GM23338 (cell line): Measurements from ENCODE around the gene NPL. TPM values are rescaled to one million over a fixed set of nuclear protein-coding genes. Genes with fewer than 3 reads are reported as not detected.
A peak's percentile ranks its signal among the peaks of the same experiment; 100 is the strongest.

Experiments
- ATAC-seq: fragments of 200-7000 bp; cut with Tn5 transposase; 3 replicates; pipeline ENCODE4 v1.9.1; 2020
- DNase-seq: peaks from one replicate; pipeline ENCODE4 v3.0.0-alpha.2; 2015; ENCODE audit warnings: low spot score
- H2AFZ ChIP-seq: fragments of 200-600 bp; sonication (generic); 2 replicates; pipeline ENCODE4 v1.8.0; 2016; ENCODE audit warnings: antibody characterized with exemption, mild to moderate bottlenecking, moderate library complexity
- H3F3A ChIP-seq: fragments of 200-600 bp; sonication (generic); replicated peaks from 2 replicates; pipeline ENCODE4 v1.8.0; 2017; ENCODE audit warnings: antibody characterized with exemption, mixed run types, low read depth
- H3K27ac ChIP-seq: fragments of 200-600 bp; sonication (generic); 2 replicates; pipeline ENCODE4 v1.6.1; 2016; ENCODE audit warnings: low read depth
- H3K27me3 ChIP-seq: fragments of 200-600 bp; sonication (generic); 2 replicates; pipeline ENCODE4 v1.8.0; 2016; ENCODE audit warnings: mild to moderate bottlenecking, mixed run types, moderate library complexity; ENCODE audit not compliant: insufficient read depth
- H3K36me3 ChIP-seq: fragments of 200-600 bp; sonication (generic); 2 replicates; pipeline ENCODE4 v1.8.0; 2016; ENCODE audit warnings: mild to moderate bottlenecking; ENCODE audit not compliant: insufficient read depth
- H3K4me1 ChIP-seq: fragments of 200-600 bp; sonication (generic); 2 replicates; pipeline ENCODE4 v1.8.0; 2016; ENCODE audit warnings: mild to moderate bottlenecking, moderate library complexity; ENCODE audit not compliant: insufficient read depth
- H3K4me2 ChIP-seq: fragments of 200-600 bp; sonication (generic); 2 replicates; pipeline ENCODE4 v1.7.1; 2017; ENCODE audit warnings: mixed run types
- H3K4me3 ChIP-seq: fragments of 200-600 bp; sonication (generic); 2 replicates; pipeline ENCODE4 v1.6.1; 2016; ENCODE audit warnings: mixed run types
- H3K79me2 ChIP-seq: fragments of 200-600 bp; sonication (generic); replicated peaks from 2 replicates; pipeline ENCODE4 v1.8.0; 2017; ENCODE audit warnings: mild to moderate bottlenecking; ENCODE audit not compliant: insufficient read depth
- H3K9me2 ChIP-seq: fragments of 200-600 bp; sonication (generic); 2 replicates; pipeline ENCODE4 v1.8.0; 2017; ENCODE audit not compliant: insufficient read depth
- H4K20me1 ChIP-seq: fragments of 200-600 bp; sonication (generic); replicated peaks from 2 replicates; pipeline ENCODE4 v1.8.0; 2017; ENCODE audit warnings: mild to moderate bottlenecking; ENCODE audit not compliant: insufficient read depth
- H3K27ac Mint-ChIP-seq: 2 replicates; pipeline ENCODE4 v1.8.0; 2020; ENCODE audit warnings: inconsistent platforms, mild to moderate bottlenecking, moderate library complexity, mixed read lengths
- H3K27me3 Mint-ChIP-seq: 3 replicates; pipeline ENCODE4 v1.8.0; 2022; ENCODE audit warnings: low read depth, mild to moderate bottlenecking, moderate library complexity, mixed read lengths, inconsistent platforms; ENCODE audit not compliant: insufficient read depth, poor library complexity
- H3K36me3 Mint-ChIP-seq: 3 replicates; pipeline ENCODE4 v1.8.0; 2021; ENCODE audit warnings: low read depth, mild to moderate bottlenecking, inconsistent platforms, moderate library complexity, mixed read lengths
- H3K4me1 Mint-ChIP-seq: 3 replicates; pipeline ENCODE4 v1.8.0; 2020; ENCODE audit warnings: mild to moderate bottlenecking, inconsistent platforms, mixed read lengths
- H3K4me3 Mint-ChIP-seq: 3 replicates; pipeline ENCODE4 v1.8.0; 2021; ENCODE audit warnings: moderate library complexity, mild to moderate bottlenecking, inconsistent platforms, mixed read lengths
- H3K9me3 Mint-ChIP-seq: 3 replicates; pipeline ENCODE4 v1.8.0; 2020; ENCODE audit warnings: moderate library complexity, mild to moderate bottlenecking, inconsistent platforms, mixed read lengths
- CREB1 ChIP-seq: fragments of 250-450 bp; sonication (Bioruptor Pico); IDR thresholded peaks from 2 replicates; pipeline ENCODE4 v1.5.0; 2020; ENCODE audit warnings: low read depth, mild to moderate bottlenecking, moderate library complexity
- EZH2phosphoT487 ChIP-seq: fragments of 200-600 bp; sonication (generic); IDR thresholded peaks from one replicate; pipeline ENCODE4 v1.8.1; 2018; ENCODE audit warnings: antibody characterized with exemption; ENCODE audit not compliant: unreplicated experiment
- JUNB ChIP-seq: IDR thresholded peaks from one replicate; pipeline ENCODE4 v1.6.1; 2016; ENCODE audit warnings: antibody characterized with exemption; ENCODE audit not compliant: unreplicated experiment
- NANOG ChIP-seq: IDR thresholded peaks from 2 replicates; pipeline ENCODE4 v1.6.1; 2016; ENCODE audit warnings: antibody characterized with exemption, borderline replicate concordance
- POLR2AphosphoS5 ChIP-seq: IDR thresholded peaks from 2 replicates; pipeline ENCODE4 v1.6.1; 2016; ENCODE audit warnings: antibody characterized with exemption, low read depth
- ZNF114 ChIP-seq: fragments of 250-450 bp; sonication (Bioruptor Pico); IDR thresholded peaks from 2 replicates; pipeline ENCODE4 v1.5.0; 2020; ENCODE audit warnings: mild to moderate bottlenecking, moderate library complexity
- ZNF331 ChIP-seq: fragments of 250-450 bp; sonication (Bioruptor Pico); IDR thresholded peaks from 2 replicates; pipeline ENCODE4 v1.5.0; 2020; ENCODE audit warnings: low read depth, mild to moderate bottlenecking, moderate library complexity
- ZNF462 ChIP-seq: fragments of 250-450 bp; sonication (Bioruptor Pico); IDR thresholded peaks from 2 replicates; pipeline ENCODE4 v1.5.0; 2020; ENCODE audit warnings: mild to moderate bottlenecking, moderate library complexity
- polyA plus RNA-seq: library from polyadenylated mRNA; unstranded; fragments of >200 nt; fragmentation: Nextera tagmentation; extraction: Ambion mirVana; gene quantifications from 2 replicates; pipeline ENCODE4 v1.2.1, GENCODE V29; 2016
- total RNA-seq: library from RNA; depleted of rRNA; stranded (reverse); fragments of >200 nt; shearing (Covaris generic); gene quantifications from 2 replicates; pipeline ENCODE4 v1.2.3, GENCODE V29; 2014
- TF ChIP-seq, protein P1 (sequence below): IDR thresholded peaks from 2 replicates; pipeline ENCODE4 v1.6.1; 2016; ENCODE audit warnings: antibody characterized with exemption

Gene NPL
- total and polyA plus RNA-seq, 2 experiments from 2014 or later, result 2.4 to 2.8 TPM

DNA sequence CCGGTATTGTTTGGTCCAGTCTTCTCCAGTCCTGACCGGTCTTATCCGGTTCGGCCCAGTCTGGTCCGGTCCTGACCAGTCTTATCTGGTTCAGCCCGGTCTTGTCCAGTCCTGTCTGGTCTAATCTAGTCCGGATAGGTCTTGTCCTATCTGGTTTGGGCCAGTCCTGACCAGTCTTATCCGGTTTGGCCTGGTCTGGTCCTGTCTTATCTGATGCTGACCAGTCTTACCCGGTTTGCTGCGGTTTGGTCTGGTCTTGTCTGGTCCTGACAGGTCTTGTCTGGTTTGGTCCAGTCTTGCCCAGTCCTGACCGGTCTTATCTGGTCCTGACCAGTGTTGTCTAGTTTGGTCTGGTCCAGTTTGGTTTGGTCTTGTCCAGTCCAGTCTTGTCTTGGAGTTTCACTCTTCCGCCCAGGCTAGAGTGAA is 79.7 kb downstream of the NPL start (continued):
- TF ChIP-seq NANOG, result no peak
- TF ChIP-seq, protein P1, sequence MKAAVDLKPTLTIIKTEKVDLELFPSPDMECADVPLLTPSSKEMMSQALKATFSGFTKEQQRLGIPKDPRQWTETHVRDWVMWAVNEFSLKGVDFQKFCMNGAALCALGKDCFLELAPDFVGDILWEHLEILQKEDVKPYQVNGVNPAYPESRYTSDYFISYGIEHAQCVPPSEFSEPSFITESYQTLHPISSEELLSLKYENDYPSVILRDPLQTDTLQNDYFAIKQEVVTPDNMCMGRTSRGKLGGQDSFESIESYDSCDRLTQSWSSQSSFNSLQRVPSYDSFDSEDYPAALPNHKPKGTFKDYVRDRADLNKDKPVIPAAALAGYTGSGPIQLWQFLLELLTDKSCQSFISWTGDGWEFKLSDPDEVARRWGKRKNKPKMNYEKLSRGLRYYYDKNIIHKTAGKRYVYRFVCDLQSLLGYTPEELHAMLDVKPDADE, result no peak
- no peak for TF ChIP-seq POLR2AphosphoS5

DNA sequence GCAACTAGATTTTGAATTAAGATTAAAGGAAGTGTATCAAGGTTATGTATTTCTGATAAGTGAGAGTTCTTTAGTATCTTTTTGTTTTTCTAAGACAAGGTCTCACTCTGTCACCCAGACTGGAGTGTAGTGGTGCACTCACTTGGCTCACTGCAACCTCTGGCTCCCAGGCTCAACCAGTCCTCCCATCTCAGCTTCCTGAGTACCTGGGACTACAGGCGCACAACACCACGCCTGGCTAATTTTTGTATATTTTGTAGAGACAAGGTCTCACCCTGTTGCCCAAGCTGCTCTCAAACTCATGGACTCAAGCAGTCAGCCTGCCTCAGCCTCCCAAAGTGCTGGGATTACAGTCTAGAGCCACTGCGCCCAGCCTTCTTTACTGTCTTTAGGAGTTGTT is 83.3 kb downstream of the NPL start:
- Mint-ChIP-seq H3K27me3 (peaks cover 2% of the 10 kb centered on the region), H3K9me3 (no peaks in the 10 kb centered on the region), H3K36me3 (peaks cover 96% of the 10 kb centered on the region), H3K4me1 (no peaks in the 10 kb centered on the region), H3K27ac (no peak overlapping the region), H3K4me3 (no peak overlapping the region)
- Histone ChIP-seq H3K9me2 (no peaks in the 10 kb centered on the region), H3K27me3 (no peaks in the 10 kb centered on the region), H2AFZ (no peak overlapping the region), H3K4me2 (no peak overlapping the region), H3K4me1 (no peaks in the 10 kb centered on the region), H3K36me3 (peaks cover 95% of the 10 kb centered on the region), H3F3A (0 out of 2 replicates have a peak, but pooled peaks cover 12% of the 10 kb centered on the region), H4K20me1 (peaks cover 16% of the 10 kb centered on the region), H3K27ac (peak overlapping the region; percentile 13; the same call in 1 of the 2 replicates), H3K4me3 (no peak overlapping the region), H3K79me2 (peaks cover 19% of the 10 kb centered on the region)
- ATAC-seq (no peak), DNase-seq (no peak)
- no peak for TF ChIP-seq ZNF114
- TF ChIP-seq ZNF331 (CRISPR knock-in tag), result no peak
- no peak for TF ChIP-seq ZNF462 (CRISPR knock-in tag)
- no peak for TF ChIP-seq NANOG
- no peak for TF ChIP-seq JUNB
- no peak for TF ChIP-seq CREB1 (CRISPR knock-in tag)
- peak; percentile 44 for TF ChIP-seq EZH2phosphoT487
